ENCODE results near the gene TMEM179.

Gene TMEM179

DNA sequence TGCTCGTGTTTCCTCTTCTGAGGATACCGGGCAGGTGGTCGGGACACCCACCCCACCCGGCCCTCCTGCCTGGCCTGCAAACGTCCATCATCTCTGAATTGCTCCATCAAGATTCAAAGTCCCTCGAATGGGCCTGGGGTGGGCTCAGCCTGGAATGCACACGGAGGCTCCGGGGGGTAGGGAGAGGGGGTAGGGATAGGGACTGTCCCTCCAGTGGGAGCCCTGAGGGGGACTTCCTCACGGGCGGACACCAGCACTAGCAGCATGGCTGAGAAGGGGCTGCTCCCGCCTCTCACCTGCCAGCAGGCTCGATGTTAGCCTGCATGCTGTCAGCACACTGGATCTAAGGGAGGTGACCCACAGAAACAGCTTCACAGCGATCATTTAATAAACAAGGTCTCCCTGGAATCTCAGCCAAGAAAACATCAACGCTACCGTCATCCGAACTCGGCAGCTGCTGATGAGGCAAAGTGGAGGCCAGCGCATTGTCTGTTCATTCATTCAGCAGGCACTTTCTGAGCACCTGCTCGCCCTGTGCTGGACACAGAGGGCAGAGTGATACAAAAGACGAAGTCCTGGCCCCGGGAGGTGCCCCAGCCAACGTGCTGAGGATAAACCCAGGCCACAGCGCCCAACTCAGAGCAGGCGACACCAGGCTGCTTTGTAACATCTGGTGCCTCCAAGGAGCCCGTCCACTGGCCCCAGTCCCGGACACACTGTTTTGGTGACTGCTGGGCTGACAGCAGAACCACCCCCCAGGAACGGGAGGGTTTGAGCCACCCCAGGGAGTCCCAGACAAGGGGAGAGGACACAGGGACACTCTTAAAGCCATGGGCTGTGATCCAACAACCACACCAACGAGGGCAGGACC is 6.3 kb downstream of the TMEM179 start:
- DNase-seq = no peak

GRCh38 chr14:104597576-104597975 is 7.0 kb downstream of the TMEM179 start:
- DNase-seq = no peak

DNA sequence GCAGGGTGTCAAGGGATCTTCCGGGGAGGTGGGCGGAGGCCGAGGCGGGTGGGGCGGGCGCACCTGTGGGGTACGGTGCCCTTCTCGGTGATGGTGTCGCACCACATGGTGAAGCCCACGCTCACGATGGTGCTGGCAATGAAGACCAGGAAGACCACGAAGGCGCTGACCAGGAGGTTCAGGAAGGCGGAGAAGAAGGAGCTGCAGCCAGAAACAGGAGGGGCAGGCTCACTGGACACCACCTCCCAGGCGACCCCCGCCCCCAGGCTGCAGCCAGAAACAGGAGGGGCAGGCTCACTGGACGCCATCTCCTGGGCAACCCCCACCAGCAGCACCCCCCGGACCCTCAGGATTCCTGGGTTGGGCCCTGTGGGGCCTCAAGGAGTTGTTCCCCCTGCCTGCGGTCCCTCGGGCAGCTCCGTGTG is 7.6 kb downstream of the TMEM179 start:
- no peak for DNase-seq

DNA sequence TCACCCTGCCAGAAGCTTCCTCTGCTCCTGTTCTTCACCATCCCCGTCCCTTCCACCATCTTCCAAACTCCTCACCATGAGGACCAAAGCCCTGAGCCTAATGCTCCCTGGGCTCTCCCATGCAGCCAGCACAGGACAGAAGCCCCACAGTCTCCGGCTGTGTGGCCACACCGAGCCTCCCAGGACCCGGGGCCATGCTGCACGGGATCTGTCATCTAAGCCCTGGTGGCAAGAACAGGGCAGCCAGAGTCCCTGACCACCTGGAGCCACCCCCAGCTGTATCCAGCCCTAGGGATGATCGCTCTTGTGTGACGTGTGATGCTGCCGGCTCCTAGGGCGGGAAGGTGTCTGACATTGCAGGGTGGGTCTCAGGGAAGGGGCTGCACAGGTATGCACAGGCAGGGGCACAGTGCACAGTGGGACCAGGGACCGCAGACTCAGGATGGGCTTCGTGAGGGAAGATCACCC is 8.1 kb downstream of the TMEM179 start:
- DNase-seq = no peak

- no peak for DNase-seq
Observed at GRCh38 chr14:104595911-104596450, 8.6 kb downstream of the TMEM179 start.

DNA sequence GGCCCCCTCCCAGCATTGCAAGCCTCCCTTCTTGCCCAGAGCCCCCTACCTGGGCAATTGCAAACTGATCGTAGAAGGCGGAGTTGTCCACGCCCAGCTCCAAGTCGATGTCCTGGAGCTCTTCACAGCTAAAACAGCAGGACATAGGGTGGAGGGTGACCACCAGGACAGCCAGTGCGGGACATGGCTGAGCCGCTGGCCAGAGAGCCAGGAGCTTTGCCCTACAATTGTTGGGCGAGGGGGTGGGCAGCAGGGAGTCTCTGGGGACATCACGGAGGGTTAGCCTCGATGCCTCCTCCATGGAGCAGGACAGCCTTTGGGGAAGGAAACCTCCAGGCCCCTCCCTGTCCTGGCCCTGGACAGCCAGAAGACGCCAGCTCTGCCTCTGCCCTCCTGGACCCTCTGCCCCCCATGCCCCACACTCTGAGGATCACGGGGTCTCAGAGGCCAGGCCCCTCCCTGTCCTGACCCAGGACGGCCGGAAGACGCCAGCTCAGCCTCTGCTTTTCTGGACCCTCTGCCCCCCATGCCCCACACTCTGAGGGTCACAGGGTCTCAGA is 9.4 kb downstream of the TMEM179 start:
- DNase-seq = no peak

- no peak for DNase-seq
Observed at GRCh38 chr14:104594310-104595046, 10.1 kb downstream of the TMEM179 start.

- no peak for DNase-seq
Observed at GRCh38 chr14:104593710-104594136, 10.8 kb downstream of the TMEM179 start.

GRCh38 chr14:104593241-104593701 is 11.3 kb downstream of the TMEM179 start:
- no peak for DNase-seq

DNA sequence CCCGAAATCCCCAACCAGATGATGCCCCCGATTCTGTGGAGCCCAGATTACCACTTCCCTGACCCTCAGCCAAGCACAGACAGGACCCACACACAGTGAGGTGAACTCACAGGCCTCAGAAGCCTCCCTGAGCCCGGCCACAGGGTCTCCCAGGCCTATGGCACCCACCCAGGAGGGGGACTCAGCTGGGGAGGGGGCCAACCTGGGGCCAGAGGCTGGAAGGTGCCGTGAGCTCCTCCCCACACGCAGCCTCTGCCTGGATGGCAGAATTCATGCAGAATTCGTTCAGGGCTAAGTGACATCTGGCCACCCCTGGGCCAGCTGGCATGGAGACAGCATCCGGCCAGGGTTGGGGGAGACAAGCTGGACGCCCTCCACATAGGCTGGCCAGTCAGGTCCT is 11.8 kb downstream of the TMEM179 start:
- DNase-seq = no peak

DNA sequence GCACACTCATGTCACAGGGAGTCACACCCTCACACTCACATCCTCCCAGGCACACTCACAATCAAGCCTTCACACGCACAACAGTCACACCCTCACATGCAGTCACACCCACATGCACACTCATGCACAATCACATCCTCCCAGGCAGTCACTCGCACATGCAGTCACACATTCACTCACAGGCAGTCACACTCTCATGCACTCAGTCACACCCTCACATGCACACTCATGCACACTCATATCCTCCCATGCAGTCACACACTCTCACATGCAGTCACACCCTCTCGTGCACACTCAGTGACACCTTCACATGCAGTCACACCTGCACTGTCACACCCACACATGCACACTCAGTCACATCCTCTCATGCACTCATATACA is 12.3 kb downstream of the TMEM179 start:
- DNase-seq = no peak

DNA sequence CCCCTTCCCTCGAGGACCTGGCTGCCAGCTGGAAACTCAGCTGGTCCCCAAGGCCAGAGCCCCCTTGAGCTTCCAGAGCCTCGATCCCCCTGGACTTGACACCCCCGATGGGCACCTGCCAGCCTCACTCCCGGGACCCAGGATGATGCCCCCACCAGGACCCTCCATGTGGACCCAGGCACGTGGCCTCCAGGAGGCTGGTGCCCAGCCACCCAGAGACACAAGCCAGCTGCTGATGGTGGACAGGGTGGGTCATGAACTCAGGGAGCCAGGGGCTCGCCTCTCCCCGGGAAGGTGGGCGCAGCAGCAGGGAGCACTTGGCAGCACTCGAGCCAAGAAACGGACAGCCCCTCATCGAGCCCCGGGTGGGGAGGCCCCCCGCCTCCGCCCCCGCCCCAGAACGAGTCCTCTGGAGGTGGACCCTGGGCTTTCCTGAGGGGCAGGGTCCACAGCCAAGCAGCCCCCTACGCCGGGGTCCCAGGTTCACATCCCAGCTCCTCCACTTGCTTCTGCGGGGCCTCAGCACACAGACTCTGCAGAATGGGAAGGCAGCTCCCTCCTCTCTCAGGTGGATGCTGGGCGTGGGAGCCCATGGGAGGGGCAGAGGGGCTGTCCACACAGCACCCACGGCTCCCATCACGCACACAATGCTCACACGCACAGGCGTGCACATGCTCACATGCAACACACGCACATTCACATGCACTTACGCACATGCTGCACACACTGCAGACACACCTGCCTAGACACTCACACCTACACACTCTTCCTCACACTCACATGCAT is 12.9 kb downstream of the TMEM179 start:
- no peak for DNase-seq

DNA sequence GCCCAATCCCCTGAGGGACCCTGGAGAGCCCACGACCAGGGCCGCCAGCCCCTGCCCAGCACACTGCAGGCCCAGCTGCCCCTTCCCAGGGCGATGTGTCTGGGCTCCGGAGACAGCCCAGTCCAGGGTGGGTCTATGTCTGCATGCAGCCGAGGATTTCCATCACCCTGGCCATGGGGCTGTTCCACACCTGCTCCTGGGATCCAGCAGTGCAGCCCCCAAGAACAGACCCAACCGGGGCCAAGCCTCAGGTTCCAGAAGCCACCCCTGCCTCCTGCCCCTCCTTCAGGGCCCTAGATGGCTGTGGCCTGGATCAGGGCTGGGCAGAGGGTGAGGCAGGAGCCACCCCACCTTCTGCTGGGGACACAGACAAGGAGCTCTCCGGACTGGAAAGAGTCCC is 13.5 kb downstream of the TMEM179 start:
- DNase-seq = no peak

- DNase-seq = no peak
Observed at GRCh38 chr14:104590240-104590965, 14.2 kb downstream of the TMEM179 start.

GRCh38 chr14:104589338-104590195 is 15.0 kb downstream of the TMEM179 start:
- no peak for DNase-seq

- no peak for DNase-seq
Observed at GRCh38 chr14:104588066-104588857, 16.3 kb downstream of the TMEM179 start.

DNA sequence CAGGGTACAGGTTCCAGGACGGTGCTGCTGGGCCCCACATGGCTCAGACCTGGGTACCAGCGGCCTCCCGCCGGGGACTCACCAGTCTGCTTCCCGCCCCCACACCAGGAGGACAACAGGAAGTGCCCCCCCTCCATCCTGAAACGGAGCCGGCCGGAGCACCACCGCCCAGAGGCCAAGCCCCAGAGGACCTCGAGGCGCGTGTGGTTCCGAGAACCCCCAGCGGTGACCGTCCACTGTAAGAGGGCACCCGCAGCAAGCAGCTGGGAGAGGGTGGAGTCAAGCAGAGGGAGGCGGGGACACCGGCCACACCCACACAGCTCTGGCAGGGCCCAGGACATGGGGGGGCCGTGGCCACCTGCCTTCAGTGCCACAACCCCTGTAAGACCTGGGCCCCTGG is 16.9 kb downstream of the TMEM179 start:
- DNase-seq = no peak

GRCh38 chr14:104586832-104587620 is 17.5 kb downstream of the TMEM179 start:
- no peak for DNase-seq

Data from NCI-H2107 (cell line).